NB4 (cell line): ENCODE measurements around the gene ANKLE2.

ENCODE experiments used
- CTCF ChIP-seq: IDR thresholded peaks from one replicate; pipeline ENCODE4 v1.5.1; 2012; ENCODE audit warnings: low read depth, low read length
- MYC ChIP-seq: IDR thresholded peaks from 2 replicates; pipeline ENCODE4 v1.6.1; 2011; ENCODE audit warnings: low read depth, low read length

- no peak for TF ChIP-seq CTCF
- no peak for TF ChIP-seq MYC
These were observed 45.2 kb upstream of the ANKLE2 start for GRCh38 chr12:132806857-132807256.
